Endothelial cell (in vitro differentiated cells): ENCODE results near the gene GNG12. TPM values are rescaled to one million over a fixed set of nuclear protein-coding genes. Genes with fewer than 3 reads are reported as not detected.

Experiments used
- DNase-seq: peaks from one replicate; pipeline ENCODE4 v3.0.0; 2021; ENCODE audit warnings: low spot score
- H3K27ac Mint-ChIP-seq: one replicate; pipeline ENCODE4 v1.8.0; 2021; ENCODE audit warnings: mixed read lengths, inconsistent platforms; ENCODE audit not compliant: unreplicated experiment
- H3K27me3 Mint-ChIP-seq: one replicate; pipeline ENCODE4 v1.8.0; 2021; ENCODE audit warnings: mild to moderate bottlenecking, moderate library complexity, mixed read lengths, inconsistent platforms; ENCODE audit not compliant: unreplicated experiment
- H3K36me3 Mint-ChIP-seq: one replicate; pipeline ENCODE4 v1.8.0; 2021; ENCODE audit warnings: mild to moderate bottlenecking, low read depth, mixed read lengths, inconsistent platforms; ENCODE audit not compliant: unreplicated experiment
- H3K4me1 Mint-ChIP-seq: one replicate; pipeline ENCODE4 v1.8.0; 2021; ENCODE audit warnings: mild to moderate bottlenecking, mixed read lengths, inconsistent platforms; ENCODE audit not compliant: unreplicated experiment
- H3K4me3 Mint-ChIP-seq: one replicate; pipeline ENCODE4 v1.8.0; 2021; ENCODE audit warnings: mild to moderate bottlenecking, mixed read lengths, inconsistent platforms; ENCODE audit not compliant: unreplicated experiment
- H3K9me3 Mint-ChIP-seq: one replicate; pipeline ENCODE4 v1.8.0; 2021; ENCODE audit warnings: mixed read lengths, inconsistent platforms; ENCODE audit not compliant: unreplicated experiment
- CTCF ChIP-seq: fragments of 200-600 bp; sonication (generic); IDR thresholded peaks from one replicate; pipeline ENCODE4 v1.5.0; 2021; ENCODE audit warnings: antibody characterized with exemption; ENCODE audit not compliant: unreplicated experiment
- total RNA-seq: library from RNA; stranded (reverse); fragmentation: NEBNext Ultra II Directional; extraction: Animal tissue kit (Norgen Biotek cat#: 25700); gene quantifications from one replicate; pipeline ENCODE4 v1.2.1, GENCODE V29; 2021; ENCODE audit not compliant: unreplicated experiment

GNG12 gene
- total RNA-seq, 1 donor from 2014 or later: 26.2 TPM

GRCh38 chr1:67711158-67711854, 122.0 kb downstream of the GNG12 start:
- no peak for DNase-seq
- TF ChIP-seq CTCF: no peak
- Mint-ChIP-seq H3K27me3 (no peaks in the 10 kb centered on the region), H3K9me3 (no peaks in the 10 kb centered on the region), H3K4me3 (no peak overlapping the region), H3K4me1 (peaks cover 12% of the 10 kb centered on the region), H3K27ac (no peak overlapping the region), H3K36me3 (no peaks in the 10 kb centered on the region)

GRCh38 chr1:67710417-67710816, 122.8 kb downstream of the GNG12 start:
- H3K4me3 Mint-ChIP-seq: no peak overlapping the region
- H3K27me3 Mint-ChIP-seq: no peaks in the 10 kb centered on the region
- H3K4me1 Mint-ChIP-seq: peaks cover 12% of the 10 kb centered on the region
- no peak for DNase-seq
- H3K9me3 Mint-ChIP-seq: no peaks in the 10 kb centered on the region
- H3K27ac Mint-ChIP-seq: no peak overlapping the region
- TF ChIP-seq CTCF: no peak
- no peaks in the 10 kb centered on the region for H3K36me3 Mint-ChIP-seq

GRCh38 chr1:67708606-67709005, 124.7 kb downstream of the GNG12 start:
- no peak overlapping the region for H3K27ac Mint-ChIP-seq
- no peaks in the 10 kb centered on the region for H3K9me3 Mint-ChIP-seq
- no peak overlapping the region for H3K4me3 Mint-ChIP-seq
- H3K4me1 Mint-ChIP-seq: peaks cover 12% of the 10 kb centered on the region
- no peaks in the 10 kb centered on the region for H3K27me3 Mint-ChIP-seq
- H3K36me3 Mint-ChIP-seq: no peaks in the 10 kb centered on the region
- DNase-seq: no peak
- TF ChIP-seq CTCF: no peak

- DNase-seq: no peak
- no peaks in the 10 kb centered on the region for H3K9me3 Mint-ChIP-seq
- H3K4me1 Mint-ChIP-seq: peaks cover 3% of the 10 kb centered on the region
Observed at GRCh38 chr1:67705735-67706453, 127.4 kb downstream of the GNG12 start.

More at GRCh38 chr1:67705735-67706453, 127.4 kb downstream of the GNG12 start:
- Mint-ChIP-seq H3K27ac (no peak overlapping the region), H3K36me3 (no peaks in the 10 kb centered on the region), H3K4me3 (no peak overlapping the region), H3K27me3 (peaks cover 1% of the 10 kb centered on the region)
- no peak for TF ChIP-seq CTCF
